ENCODE data around the gene NUBP1.
"Not testable (repeated sequence)": the region's sequence is repeated elsewhere in the genome, so short reads cannot be mapped to it uniquely, and the experiment has no call there.

Gene NUBP1

GRCh38 chr16:10780628-10781027, 37.0 kb downstream of the NUBP1 start:
- no peak overlapping the region for H2AFZ ChIP-seq (ENCODE audit: low read depth, low read length)

GRCh38 chr16:10782628-10783027, 39.0 kb downstream of the NUBP1 start:
- H3K14ac ChIP-seq (ENCODE audit: low read length in 2 of 2): no peak overlapping the region
- H2BK15ac ChIP-seq (ENCODE audit: low read depth, poor library complexity, severe bottlenecking): no peak overlapping the region
- H3K18ac ChIP-seq (ENCODE audit: low read depth in 1 of 2, low read length in 2 of 2): no peak overlapping the region
- H3K79me1 ChIP-seq (replicated peaks; ENCODE audit: low read length, poor library complexity, severe bottlenecking): no peaks in the 10 kb centered on the region
- H3K23ac ChIP-seq (ENCODE audit: low read length in 2 of 2): no peak overlapping the region
- 85% methylated on average over 2 of the region's 2 CpGs for WGBS
- H3K9ac ChIP-seq (ENCODE audit: low read length): no peak overlapping the region
- H3K4ac ChIP-seq (ENCODE audit: low read depth in 1 of 2, low read length in 2 of 2): no peak overlapping the region
- no peak overlapping the region for H2BK5ac ChIP-seq (ENCODE audit: low read depth, low read length, poor library complexity, severe bottlenecking)
- H3K4me2 ChIP-seq (ENCODE audit: low read length, poor library complexity, severe bottlenecking): no peak overlapping the region
- H3K4me1 ChIP-seq (ENCODE audit: control insufficient read depth, insufficient read depth, low read depth, low read length): no peaks in the 10 kb centered on the region
- no peak overlapping the region for H2AK5ac ChIP-seq (ENCODE audit: low read length, severe bottlenecking)
- no peak overlapping the region for H2BK120ac ChIP-seq (ENCODE audit: low read depth, low read length)
- H3K9me3 ChIP-seq (ENCODE audit: control insufficient read depth, low read length): no peaks in the 10 kb centered on the region
- no peaks in the 10 kb centered on the region for H3K36me3 ChIP-seq (ENCODE audit: control insufficient read depth in 1 of 2, insufficient read depth in 2 of 2, low read depth in 1 of 2, low read length in 2 of 2)
- H3K27ac ChIP-seq (ENCODE audit: low read length, poor library complexity, severe bottlenecking): no peak overlapping the region
- H2BK12ac ChIP-seq (ENCODE audit: low read length in 2 of 2): no peak overlapping the region
- H3K4me3 ChIP-seq (ENCODE audit: insufficient read depth in 1 of 2, low read depth in 1 of 2, low read length in 2 of 2): no peak overlapping the region
- peaks cover 0 to 16% of the 10 kb centered on the region in 2 experiments for H3K27me3 ChIP-seq (ENCODE audit: control insufficient read depth in 1 of 2, insufficient read depth in 1 of 2, low read length in 2 of 2)
- no peak overlapping the region for H2AFZ ChIP-seq (ENCODE audit: low read depth, low read length)
- no peak overlapping the region for H4K91ac ChIP-seq (ENCODE audit: low read length)
- DNase-seq: no peak
- H4K8ac ChIP-seq (ENCODE audit: low read length): no peak overlapping the region

More at GRCh38 chr16:10780628-10781027, 37.0 kb downstream of the NUBP1 start:
- Histone ChIP-seq H4K91ac (ENCODE audit: low read length) (no peak overlapping the region), H2BK5ac (ENCODE audit: low read depth, low read length, poor library complexity, severe bottlenecking) (no peak overlapping the region), H2BK120ac (ENCODE audit: low read depth, low read length) (no peak overlapping the region), H3K14ac (ENCODE audit: low read length in 2 of 2) (no peak overlapping the region), H2AK5ac (ENCODE audit: low read length, severe bottlenecking) (no peak overlapping the region), H4K8ac (ENCODE audit: low read length) (no peak overlapping the region), H3K4me1 (ENCODE audit: control insufficient read depth, insufficient read depth, low read depth, low read length) (no peaks in the 10 kb centered on the region), H3K9ac (ENCODE audit: low read length) (no peak overlapping the region), H2BK12ac (ENCODE audit: low read length in 2 of 2) (no peak overlapping the region), H3K4me3 (ENCODE audit: insufficient read depth in 1 of 2, low read depth in 1 of 2, low read length in 2 of 2) (no peak overlapping the region), H3K4me2 (ENCODE audit: low read length, poor library complexity, severe bottlenecking) (no peak overlapping the region), H3K79me1 (replicated peaks; ENCODE audit: low read length, poor library complexity, severe bottlenecking) (no peaks in the 10 kb centered on the region), H3K18ac (ENCODE audit: low read depth in 1 of 2, low read length in 2 of 2) (no peak overlapping the region), H3K36me3 (ENCODE audit: control insufficient read depth in 1 of 2, insufficient read depth in 2 of 2, low read depth in 1 of 2, low read length in 2 of 2) (no peaks in the 10 kb centered on the region), H3K27ac (ENCODE audit: low read length, poor library complexity, severe bottlenecking) (no peak overlapping the region), H3K4ac (ENCODE audit: low read depth in 1 of 2, low read length in 2 of 2) (no peak overlapping the region), H3K27me3 (ENCODE audit: control insufficient read depth in 1 of 2, insufficient read depth in 1 of 2, low read length in 2 of 2) (peaks cover 0 to 16% of the 10 kb centered on the region in 2 experiments), H2BK15ac (ENCODE audit: low read depth, poor library complexity, severe bottlenecking) (no peak overlapping the region), H3K23ac (ENCODE audit: low read length in 2 of 2) (no peak overlapping the region), H3K9me3 (ENCODE audit: control insufficient read depth, low read length) (no peaks in the 10 kb centered on the region)
- DNase-seq: no peak
- 88% methylated on average over 4 of the region's 4 CpGs for WGBS

- Histone ChIP-seq H3K18ac (ENCODE audit: low read depth in 1 of 2, low read length in 2 of 2) (no peak overlapping the region), H2BK15ac (ENCODE audit: low read depth, poor library complexity, severe bottlenecking) (no peak overlapping the region), H3K4me3 (ENCODE audit: insufficient read depth in 1 of 2, low read depth in 1 of 2, low read length in 2 of 2) (no peak overlapping the region), H4K91ac (ENCODE audit: low read length) (no peak overlapping the region), H2AFZ (ENCODE audit: low read depth, low read length) (no peak overlapping the region), H2BK12ac (ENCODE audit: low read length in 2 of 2) (no peak overlapping the region), H3K27ac (ENCODE audit: low read length, poor library complexity, severe bottlenecking) (no peak overlapping the region), H3K79me1 (replicated peaks; ENCODE audit: low read length, poor library complexity, severe bottlenecking) (no peaks in the 10 kb centered on the region), H3K27me3 (ENCODE audit: control insufficient read depth in 1 of 2, insufficient read depth in 1 of 2, low read length in 2 of 2) (peaks cover 0 to 15% of the 10 kb centered on the region in 2 experiments), H3K4me2 (ENCODE audit: low read length, poor library complexity, severe bottlenecking) (no peak overlapping the region), H2BK120ac (ENCODE audit: low read depth, low read length) (no peak overlapping the region), H3K36me3 (ENCODE audit: control insufficient read depth in 1 of 2, insufficient read depth in 2 of 2, low read depth in 1 of 2, low read length in 2 of 2) (no peaks in the 10 kb centered on the region), H3K9me3 (ENCODE audit: control insufficient read depth, low read length) (no peaks in the 10 kb centered on the region), H3K23ac (ENCODE audit: low read length in 2 of 2) (no peak overlapping the region), H2BK5ac (ENCODE audit: low read depth, low read length, poor library complexity, severe bottlenecking) (no peak overlapping the region), H3K4ac (ENCODE audit: low read depth in 1 of 2, low read length in 2 of 2) (no peak overlapping the region), H3K4me1 (ENCODE audit: control insufficient read depth, insufficient read depth, low read depth, low read length) (no peaks in the 10 kb centered on the region), H3K14ac (ENCODE audit: low read length in 2 of 2) (no peak overlapping the region), H4K8ac (ENCODE audit: low read length) (no peak overlapping the region), H3K9ac (ENCODE audit: low read length) (no peak overlapping the region), H2AK5ac (ENCODE audit: low read length, severe bottlenecking) (no peak overlapping the region)
- no peak for DNase-seq
- WGBS: 74% methylated on average over 5 of the region's 5 CpGs
Observed at GRCh38 chr16:10787304-10787703, 43.7 kb downstream of the NUBP1 start.

- H2BK12ac ChIP-seq (ENCODE audit: low read length in 2 of 2); H3K23ac ChIP-seq (ENCODE audit: low read length in 2 of 2); H3K4me2 ChIP-seq (ENCODE audit: low read length, poor library complexity, severe bottlenecking); H2BK120ac ChIP-seq (ENCODE audit: low read depth, low read length); H3K27ac ChIP-seq (ENCODE audit: low read length, poor library complexity, severe bottlenecking); H3K9ac ChIP-seq (ENCODE audit: low read length); DNase-seq; H3K14ac ChIP-seq (ENCODE audit: low read length in 2 of 2); H4K91ac ChIP-seq (ENCODE audit: low read length); H2BK5ac ChIP-seq (ENCODE audit: low read depth, low read length, poor library complexity, severe bottlenecking); H3K9me3 ChIP-seq (ENCODE audit: control insufficient read depth, low read length); H3K79me1 ChIP-seq (replicated peaks; ENCODE audit: low read length, poor library complexity, severe bottlenecking); H3K36me3 ChIP-seq (ENCODE audit: control insufficient read depth in 1 of 2, insufficient read depth in 2 of 2, low read depth in 1 of 2, low read length in 2 of 2); H3K4me3 ChIP-seq (ENCODE audit: insufficient read depth in 1 of 2, low read depth in 1 of 2, low read length in 2 of 2); H2BK15ac ChIP-seq (ENCODE audit: low read depth, poor library complexity, severe bottlenecking); H2AK5ac ChIP-seq (ENCODE audit: low read length, severe bottlenecking); H3K18ac ChIP-seq (ENCODE audit: low read depth in 1 of 2, low read length in 2 of 2); H3K4me1 ChIP-seq (ENCODE audit: control insufficient read depth, insufficient read depth, low read depth, low read length); H3K27me3 ChIP-seq (ENCODE audit: control insufficient read depth in 1 of 2, insufficient read depth in 1 of 2, low read length in 2 of 2); H2AFZ ChIP-seq (ENCODE audit: low read depth, low read length); H4K8ac ChIP-seq (ENCODE audit: low read length); H3K4ac ChIP-seq (ENCODE audit: low read depth in 1 of 2, low read length in 2 of 2): not testable (repeated sequence)
- 82% methylated on average over 4 of the region's 4 CpGs for WGBS
Observed at GRCh38 chr16:10788630-10789029, 45.0 kb downstream of the NUBP1 start.

Measured in mesenchymal stem cell (in vitro differentiated cells and primary cell).